GM18909 (cell line): ENCODE results near the gene ASCL1.

Source experiments
- ATAC-seq: cut with Tn5 transposase; IDR thresholded peaks from one replicate; pipeline ENCODE4 v1.9.1; 2021; ENCODE audit warnings: mild to moderate bottlenecking; ENCODE audit not compliant: unreplicated experiment, poor library complexity

Gene ASCL1

GRCh38 chr12:102973583-102973982 lies 16.1 kb downstream of the ASCL1 start:
- no peak for ATAC-seq

GRCh38 chr12:102976609-102977280 lies 19.3 kb downstream of the ASCL1 start:
- ATAC-seq, result no peak

- ATAC-seq, result no peak
Observed at GRCh38 chr12:102977945-102978706, 20.7 kb downstream of the ASCL1 start.

- ATAC-seq, result no peak
Observed at GRCh38 chr12:102980350-102980749, 22.9 kb downstream of the ASCL1 start.

- no peak for ATAC-seq
Observed at GRCh38 chr12:102990419-102990818, 32.9 kb downstream of the ASCL1 start.

GRCh38 chr12:102992297-102992696 lies 34.8 kb downstream of the ASCL1 start:
- ATAC-seq, result no peak

- no peak for ATAC-seq
Observed at GRCh38 chr12:102992720-102993119, 35.2 kb downstream of the ASCL1 start.

- ATAC-seq, result no peak
Observed at GRCh38 chr12:102993537-102993936, 36.1 kb downstream of the ASCL1 start.

GRCh38 chr12:102995372-102995771 lies 37.9 kb downstream of the ASCL1 start:
- no peak for ATAC-seq
